ENCODE results near the gene VWDE.
"Not testable (repeated sequence)": the region's sequence is repeated elsewhere in the genome, so short reads cannot be mapped to it uniquely, and the experiment has no call there.

VWDE gene

GRCh38 chr7:12418452-12418851, 14.8 kb upstream of the VWDE start:
- Mint-ChIP-seq H3K4me1 (no peaks in the 10 kb centered on the region), H3K9me3 (peaks cover under 1% of the 10 kb centered on the region), H3K27me3 (peaks cover 8% of the 10 kb centered on the region), H3K36me3 (ENCODE audit: low read depth) (no peaks in the 10 kb centered on the region), H3K27ac (no peak overlapping the region), H3K4me3 (no peak overlapping the region)
- DNase-seq (no peak), ATAC-seq (no peak)

- DNase-seq (no peak), ATAC-seq (no peak)
- Mint-ChIP-seq H3K27ac (no peak overlapping the region), H3K36me3 (ENCODE audit: low read depth) (no peaks in the 10 kb centered on the region), H3K27me3 (peaks cover 7% of the 10 kb centered on the region), H3K4me1 (no peaks in the 10 kb centered on the region), H3K4me3 (no peak overlapping the region), H3K9me3 (peaks cover 5% of the 10 kb centered on the region)
Observed at GRCh38 chr7:12415072-12415471, 11.4 kb upstream of the VWDE start.

GRCh38 chr7:12412407-12412806, 8.7 kb upstream of the VWDE start:
- H3K36me3 Mint-ChIP-seq (ENCODE audit: low read depth): no peaks in the 10 kb centered on the region
- no peak for ATAC-seq

DNA sequence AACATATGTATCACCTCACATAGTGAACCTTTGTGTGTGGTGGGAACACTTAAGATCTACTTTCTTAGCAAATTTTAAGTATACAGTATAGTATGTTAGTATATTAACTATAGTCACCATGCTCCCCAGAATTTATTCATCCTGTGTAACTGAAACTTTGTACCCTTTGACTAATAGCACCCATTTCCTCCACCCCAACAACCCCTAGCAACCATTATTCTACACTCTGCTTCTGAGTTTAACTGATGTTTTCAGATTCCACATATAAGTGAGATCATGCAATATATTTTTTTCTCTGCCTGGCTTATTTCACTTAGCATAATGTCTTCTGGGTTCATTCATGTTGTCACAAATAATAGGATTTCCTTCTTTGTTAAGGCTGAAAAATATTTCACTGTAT, 6.9 kb upstream of the VWDE start:
- DNase-seq: no peak

More at GRCh38 chr7:12412407-12412806, 8.7 kb upstream of the VWDE start:
- H3K4me3 Mint-ChIP-seq: no peak overlapping the region
- H3K27ac Mint-ChIP-seq: no peak overlapping the region
- no peaks in the 10 kb centered on the region for H3K4me1 Mint-ChIP-seq
- peaks cover 7% of the 10 kb centered on the region for H3K9me3 Mint-ChIP-seq
- no peak for DNase-seq
- H3K27me3 Mint-ChIP-seq: peaks cover 4% of the 10 kb centered on the region

DNA sequence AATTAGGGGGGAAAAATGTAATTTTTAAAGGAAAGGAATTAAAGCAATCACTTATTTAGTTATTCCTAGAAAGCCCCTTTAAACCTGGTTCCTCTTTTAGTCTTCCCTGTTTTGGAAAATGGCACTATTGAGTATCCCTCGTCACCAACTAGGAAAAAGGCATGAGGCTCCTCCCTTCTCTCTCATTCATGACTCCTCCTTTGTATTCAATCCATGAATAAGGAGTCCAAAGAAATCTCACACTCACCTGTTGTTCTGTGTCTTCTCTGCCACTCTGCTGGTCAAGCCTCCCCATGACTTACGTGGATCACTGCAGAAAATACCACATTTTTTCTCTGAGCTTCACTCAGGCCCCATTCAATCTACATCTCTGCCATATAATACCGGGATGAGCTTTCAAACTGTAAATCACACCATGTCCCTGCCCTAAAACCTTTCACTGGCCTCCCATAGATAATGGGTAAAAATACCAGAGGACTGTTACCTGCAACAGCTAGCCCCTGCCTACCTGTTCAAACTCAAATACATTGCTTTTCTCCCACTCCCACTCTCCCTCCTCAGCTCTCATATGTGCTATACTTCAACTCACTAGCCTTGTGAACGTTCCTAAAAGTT, 5.5 kb upstream of the VWDE start:
- H3K27ac Mint-ChIP-seq: no peak overlapping the region
- peaks cover 4% of the 10 kb centered on the region for H3K4me1 Mint-ChIP-seq
- DNase-seq (no peak), ATAC-seq (no peak)
- H3K9me3 Mint-ChIP-seq: peaks cover 8% of the 10 kb centered on the region
- H3K27me3 Mint-ChIP-seq: peaks cover 6% of the 10 kb centered on the region
- no peak overlapping the region for H3K4me3 Mint-ChIP-seq
- H3K36me3 Mint-ChIP-seq (ENCODE audit: low read depth): no peaks in the 10 kb centered on the region

More for the DNA sequence above, 6.9 kb upstream of the VWDE start:
- no peak for ATAC-seq
- Mint-ChIP-seq H3K27me3 (peaks cover 2% of the 10 kb centered on the region), H3K36me3 (ENCODE audit: low read depth) (no peaks in the 10 kb centered on the region), H3K4me1 (no peaks in the 10 kb centered on the region), H3K27ac (no peak overlapping the region), H3K9me3 (peaks cover 8% of the 10 kb centered on the region), H3K4me3 (no peak overlapping the region)

DNA sequence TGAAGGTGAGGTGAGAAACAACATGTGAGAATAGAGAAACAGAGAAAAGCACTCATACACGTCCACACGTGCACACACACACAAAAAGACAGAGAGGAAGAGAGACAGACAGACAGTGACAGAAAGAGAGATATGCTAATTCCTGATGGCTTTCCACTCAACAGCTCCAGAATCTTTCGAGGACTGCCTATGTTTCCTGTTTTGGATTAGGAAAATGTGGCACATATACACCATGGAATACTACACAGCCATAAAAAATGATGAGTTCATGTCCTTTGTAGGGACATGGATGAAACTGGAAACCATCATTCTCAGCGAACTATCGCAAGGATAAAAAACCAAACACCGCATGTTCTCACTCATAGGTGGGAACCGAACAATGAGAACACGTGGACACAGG, 4.0 kb upstream of the VWDE start:
- H3K4me1 Mint-ChIP-seq: peaks cover 16% of the 10 kb centered on the region
- not testable (repeated sequence) for DNase-seq; H3K4me3 Mint-ChIP-seq; H3K27ac Mint-ChIP-seq; H3K9me3 Mint-ChIP-seq; ATAC-seq; H3K36me3 Mint-ChIP-seq (ENCODE audit: low read depth)
- H3K27me3 Mint-ChIP-seq: peaks cover 15% of the 10 kb centered on the region

DNA sequence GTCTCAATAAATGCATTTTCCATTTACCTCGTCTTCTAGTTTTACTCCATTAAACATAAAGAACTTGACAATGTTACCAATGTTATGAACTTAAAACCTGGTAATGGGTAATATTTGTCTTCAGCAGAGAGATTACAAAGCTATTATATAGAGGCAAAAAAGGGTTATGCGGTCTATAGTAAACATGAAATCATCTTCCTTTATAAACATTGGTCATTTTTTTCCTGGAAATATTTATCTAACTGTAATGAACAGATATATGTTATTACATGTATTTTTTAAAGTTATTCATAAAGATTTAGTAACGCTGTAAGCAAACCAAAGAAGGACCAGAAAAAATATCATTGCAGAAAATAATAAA, 1.3 kb downstream of the VWDE start:
- Mint-ChIP-seq H3K4me3 (no peak overlapping the region), H3K27me3 (peaks cover 37% of the 10 kb centered on the region), H3K9me3 (peaks cover 15% of the 10 kb centered on the region), H3K36me3 (ENCODE audit: low read depth) (peaks cover 11% of the 10 kb centered on the region), H3K27ac (no peak overlapping the region), H3K4me1 (peaks cover 17% of the 10 kb centered on the region)
- no peak for DNase-seq
- ATAC-seq: no peak

GRCh38 chr7:12401538-12402364, 1.9 kb downstream of the VWDE start:
- DNase-seq: no peak
- Mint-ChIP-seq H3K27ac (no peak overlapping the region), H3K4me1 (peaks cover 17% of the 10 kb centered on the region), H3K27me3 (peaks cover 40% of the 10 kb centered on the region), H3K4me3 (no peak overlapping the region), H3K36me3 (ENCODE audit: low read depth) (peaks cover 11% of the 10 kb centered on the region), H3K9me3 (peaks cover 18% of the 10 kb centered on the region)
- ATAC-seq: no peak

- peaks cover 30% of the 10 kb centered on the region for H3K27me3 Mint-ChIP-seq
- no peak overlapping the region for H3K4me3 Mint-ChIP-seq
- H3K4me1 Mint-ChIP-seq: peaks cover 6% of the 10 kb centered on the region
- no peak overlapping the region for H3K27ac Mint-ChIP-seq
- peaks cover 18% of the 10 kb centered on the region for H3K9me3 Mint-ChIP-seq
- DNase-seq (no peak), ATAC-seq (no peak)
- peaks cover 11% of the 10 kb centered on the region for H3K36me3 Mint-ChIP-seq (ENCODE audit: low read depth)
Observed at GRCh38 chr7:12398186-12398585, 5.5 kb downstream of the VWDE start.

DNA sequence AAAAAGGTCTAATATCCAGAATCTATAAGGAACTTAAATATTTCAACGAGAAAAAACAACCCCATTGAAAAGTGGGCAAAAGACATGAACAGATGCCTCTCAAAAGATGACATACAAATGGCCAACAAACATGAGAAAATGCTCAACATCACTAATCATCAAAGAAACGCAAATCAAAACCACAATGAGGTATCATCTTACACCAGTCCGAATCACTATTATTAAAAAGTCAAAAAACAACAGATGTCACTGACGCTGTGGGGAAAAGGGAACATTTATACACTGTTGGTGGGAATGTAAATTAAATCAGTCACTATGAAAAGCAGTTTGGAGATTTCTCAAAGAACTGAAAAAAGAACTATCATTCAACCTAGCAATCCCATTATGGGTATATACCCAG, 6.0 kb downstream of the VWDE start:
- no peak for ATAC-seq
- Mint-ChIP-seq H3K27me3 (peaks cover 25% of the 10 kb centered on the region), H3K36me3 (ENCODE audit: low read depth) (peaks cover 11% of the 10 kb centered on the region), H3K4me1 (peaks cover under 1% of the 10 kb centered on the region), H3K27ac (no peak overlapping the region), H3K9me3 (peaks cover 18% of the 10 kb centered on the region), H3K4me3 (no peak overlapping the region)
- no peak for DNase-seq

- H3K27me3 Mint-ChIP-seq: peaks cover 22% of the 10 kb centered on the region
- not testable (repeated sequence) for ATAC-seq, DNase-seq, H3K4me3 Mint-ChIP-seq, H3K27ac Mint-ChIP-seq, H3K4me1 Mint-ChIP-seq
- peaks cover 11% of the 10 kb centered on the region for H3K36me3 Mint-ChIP-seq (ENCODE audit: low read depth)
- peaks cover 18% of the 10 kb centered on the region for H3K9me3 Mint-ChIP-seq
Observed at GRCh38 chr7:12396670-12397069, 7.0 kb downstream of the VWDE start.

- H3K4me1 Mint-ChIP-seq: no peaks in the 10 kb centered on the region
- H3K4me3 Mint-ChIP-seq: no peak overlapping the region
- peaks cover 1% of the 10 kb centered on the region for H3K27me3 Mint-ChIP-seq
- ATAC-seq (no peak), DNase-seq (no peak)
- H3K9me3 Mint-ChIP-seq: peaks cover 1% of the 10 kb centered on the region
- no peak overlapping the region for H3K27ac Mint-ChIP-seq
- H3K36me3 Mint-ChIP-seq (ENCODE audit: low read depth): no peaks in the 10 kb centered on the region
Observed at GRCh38 chr7:12391922-12392615, 11.6 kb downstream of the VWDE start.

- Mint-ChIP-seq H3K27ac (no peak overlapping the region), H3K4me3 (no peak overlapping the region), H3K4me1 (no peaks in the 10 kb centered on the region), H3K27me3 (no peaks in the 10 kb centered on the region), H3K9me3 (no peaks in the 10 kb centered on the region), H3K36me3 (ENCODE audit: low read depth) (no peaks in the 10 kb centered on the region)
- DNase-seq: peak; percentile 31
- peak; percentile 65 for ATAC-seq
Observed at GRCh38 chr7:12389089-12389700, 14.5 kb downstream of the VWDE start.

GRCh38 chr7:12386313-12386740, 17.3 kb downstream of the VWDE start:
- ATAC-seq: no peak

More at GRCh38 chr7:12386313-12386740, 17.3 kb downstream of the VWDE start:
- Mint-ChIP-seq H3K9me3 (no peaks in the 10 kb centered on the region), H3K4me3 (no peak overlapping the region), H3K27ac (no peak overlapping the region), H3K27me3 (no peaks in the 10 kb centered on the region), H3K4me1 (no peaks in the 10 kb centered on the region), H3K36me3 (ENCODE audit: low read depth) (no peaks in the 10 kb centered on the region)
- no peak for DNase-seq
